Measurements from ENCODE around the gene OTULINL.
A peak's percentile ranks its signal among the peaks of the same experiment; 100 is the strongest.

The OTULINL gene

DNA sequence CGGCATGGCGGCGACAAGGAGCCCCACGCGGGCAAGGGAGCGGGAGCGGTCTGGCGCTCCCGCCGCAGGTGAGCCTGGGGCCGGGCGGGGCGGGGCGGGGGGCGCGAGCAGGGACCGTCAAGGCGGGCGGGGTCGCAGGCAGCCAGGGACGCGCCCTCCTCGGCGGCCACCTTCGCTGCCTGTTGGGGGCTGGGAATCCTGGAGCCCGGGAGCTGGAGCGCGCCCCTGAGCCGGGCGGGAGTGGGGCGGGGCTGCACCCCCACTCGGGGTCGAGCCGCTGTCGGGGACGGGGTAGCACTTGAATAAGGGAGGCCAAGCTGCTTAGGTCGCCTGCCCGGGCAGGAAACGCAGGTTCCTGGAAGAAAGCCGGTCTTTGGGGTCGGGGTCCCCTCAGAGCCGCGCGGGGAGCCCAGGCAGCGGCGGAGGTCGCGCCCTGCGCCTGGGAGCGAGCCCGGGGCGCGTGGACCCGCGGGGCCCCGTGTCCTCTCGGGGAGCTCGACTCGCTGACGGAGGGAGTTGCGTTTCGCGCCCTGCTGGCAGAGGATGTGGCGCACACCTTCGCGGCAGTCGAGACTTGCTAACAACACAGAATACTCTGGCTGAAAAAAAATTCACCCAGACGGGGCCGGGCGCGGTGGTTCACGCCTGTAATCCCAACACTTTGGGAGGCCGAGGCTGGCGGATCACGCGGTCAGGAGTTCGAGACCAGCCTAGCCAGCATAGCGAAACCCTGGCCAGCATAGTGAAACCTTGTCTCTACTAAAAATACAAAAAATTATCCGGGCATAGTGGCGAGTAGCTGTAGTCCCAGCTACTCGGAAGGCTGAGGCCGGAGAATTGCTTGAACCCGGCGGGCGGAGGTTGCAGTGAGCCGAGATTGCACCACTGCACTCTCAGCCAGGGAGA is 552 bp downstream of the OTULINL start:
- ATAC-seq (replicated peaks) (peak; percentile 78 to 85), DNase-seq (peak; percentile 59)
- Mint-ChIP-seq H3K27me3 (peaks cover 33 to 63% of the 10 kb centered on the region in 2 donors), H3K9me3 (no peaks in the 10 kb centered on the region), H3K4me1 (peaks cover 0 to 3% of the 10 kb centered on the region in 2 donors), H3K4me3 (peak overlapping the region; percentile 57 to 82), H3K36me3 (no peaks in the 10 kb centered on the region), H3K27ac (no peak overlapping the region)

DNA sequence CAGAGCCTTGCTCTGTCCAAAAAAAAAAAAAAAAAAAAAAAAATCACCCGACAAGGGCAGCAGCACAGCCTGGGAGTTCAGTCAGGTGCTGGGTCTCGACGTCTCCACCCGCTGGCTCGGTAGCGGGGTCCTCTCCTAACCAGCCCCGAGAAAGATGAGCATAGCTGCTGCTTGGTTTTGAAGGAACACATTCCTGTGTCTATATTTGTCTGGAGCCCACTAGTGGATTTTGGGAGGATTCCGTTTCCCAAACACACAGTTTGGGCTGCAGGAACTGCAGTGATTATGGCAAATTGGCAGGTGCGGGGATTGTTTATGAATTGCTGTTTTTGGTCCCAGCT is 1.2 kb downstream of the OTULINL start:
- Mint-ChIP-seq H3K4me3 (peak overlapping the region; percentile 30 to 72), H3K9me3 (no peaks in the 10 kb centered on the region), H3K36me3 (no peaks in the 10 kb centered on the region), H3K27ac (peak overlapping the region; percentile 20), H3K4me1 (peaks cover 2 to 4% of the 10 kb centered on the region in 2 donors), H3K27me3 (peaks cover 35 to 66% of the 10 kb centered on the region in 2 donors)
- ATAC-seq (replicated peaks) (no peak), DNase-seq (no peak)

DNA sequence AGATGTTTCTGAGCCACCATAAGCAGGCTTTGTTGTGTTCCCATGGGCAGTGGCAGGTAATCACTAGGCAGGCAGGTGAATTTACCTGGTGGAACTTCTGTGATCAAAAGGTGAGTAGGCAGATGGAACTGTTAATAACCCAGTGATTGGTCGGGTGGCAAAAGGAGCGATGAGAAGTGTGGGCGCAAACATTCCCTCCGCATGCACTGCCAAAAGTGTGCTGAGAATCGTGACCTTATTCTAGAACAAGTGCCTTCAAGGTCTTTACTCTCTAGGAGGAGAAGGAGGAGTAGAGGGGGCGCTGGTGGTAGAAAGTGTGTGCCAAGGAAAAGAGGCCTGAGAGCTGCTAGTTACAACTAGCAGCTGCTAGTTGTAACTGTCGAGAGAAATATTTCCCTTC is 3.3 kb downstream of the OTULINL start:
- Mint-ChIP-seq H3K27me3 (peaks cover 29 to 55% of the 10 kb centered on the region in 2 donors), H3K4me1 (peaks cover 18% of the 10 kb centered on the region in 2 donors), H3K9me3 (peaks cover 4 to 5% of the 10 kb centered on the region in 2 donors), H3K4me3 (no peak overlapping the region), H3K27ac (no peak overlapping the region), H3K36me3 (peaks cover 4% of the 10 kb centered on the region in 2 donors)
- ATAC-seq (replicated peaks) (no peak), DNase-seq (no peak)

DNA sequence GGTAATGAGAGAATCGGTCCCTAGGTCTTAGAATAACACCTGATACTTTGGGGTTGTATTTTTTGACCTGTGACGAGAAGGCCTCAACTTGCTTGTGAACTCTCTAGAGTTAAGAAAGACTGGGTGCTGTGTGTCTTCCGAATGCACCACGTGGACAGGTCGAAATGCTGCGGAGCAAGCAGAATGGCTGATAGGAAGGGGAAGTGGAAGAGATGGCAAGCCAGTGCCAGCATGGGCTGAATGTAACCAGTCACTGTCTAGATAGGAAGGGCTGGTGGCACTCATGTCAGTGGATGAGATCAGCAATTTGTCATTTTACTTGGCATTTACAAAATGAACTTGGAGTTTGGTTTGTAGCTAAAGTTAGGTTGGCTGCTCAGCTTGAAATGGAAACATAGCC is 5.6 kb downstream of the OTULINL start:
- peaks cover 4% of the 10 kb centered on the region in 2 donors for H3K36me3 Mint-ChIP-seq
- no peak overlapping the region for H3K27ac Mint-ChIP-seq
- H3K27me3 Mint-ChIP-seq, result peaks cover 22 to 41% of the 10 kb centered on the region in 2 donors
- no peak for ATAC-seq (replicated peaks)
- DNase-seq, result no peak
- peaks cover 31 to 33% of the 10 kb centered on the region in 2 donors for H3K4me1 Mint-ChIP-seq
- H3K4me3 Mint-ChIP-seq, result no peak overlapping the region
- H3K9me3 Mint-ChIP-seq, result peaks cover 4 to 5% of the 10 kb centered on the region in 2 donors

DNA sequence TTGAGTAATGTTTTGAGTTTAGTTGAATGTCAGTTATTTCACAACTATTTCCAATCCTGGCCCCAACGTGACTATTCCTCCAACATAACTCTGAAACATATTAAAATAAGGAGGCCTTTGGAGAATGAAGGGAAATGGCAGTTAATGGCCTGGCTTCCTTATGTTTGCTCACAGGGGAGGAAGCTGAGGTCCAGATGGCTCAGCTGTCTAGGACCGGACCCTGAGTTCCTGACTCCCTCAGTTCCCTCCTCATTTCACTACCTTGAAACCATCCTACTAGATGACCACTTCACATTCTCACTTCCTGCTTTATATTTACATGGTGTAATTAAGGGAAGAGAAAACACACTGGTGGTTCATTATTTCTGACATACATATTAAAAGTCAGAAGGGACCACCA is 6.6 kb downstream of the OTULINL start:
- ATAC-seq (replicated peaks) (peak; percentile 72 to 77), DNase-seq (no peak)
- Mint-ChIP-seq H3K27me3 (peaks cover 18 to 34% of the 10 kb centered on the region in 2 donors), H3K27ac (no peak overlapping the region), H3K4me3 (no peak overlapping the region), H3K36me3 (peaks cover 4% of the 10 kb centered on the region in 2 donors), H3K4me1 (peaks cover 34 to 37% of the 10 kb centered on the region in 2 donors), H3K9me3 (peaks cover 4 to 5% of the 10 kb centered on the region in 2 donors)

DNA sequence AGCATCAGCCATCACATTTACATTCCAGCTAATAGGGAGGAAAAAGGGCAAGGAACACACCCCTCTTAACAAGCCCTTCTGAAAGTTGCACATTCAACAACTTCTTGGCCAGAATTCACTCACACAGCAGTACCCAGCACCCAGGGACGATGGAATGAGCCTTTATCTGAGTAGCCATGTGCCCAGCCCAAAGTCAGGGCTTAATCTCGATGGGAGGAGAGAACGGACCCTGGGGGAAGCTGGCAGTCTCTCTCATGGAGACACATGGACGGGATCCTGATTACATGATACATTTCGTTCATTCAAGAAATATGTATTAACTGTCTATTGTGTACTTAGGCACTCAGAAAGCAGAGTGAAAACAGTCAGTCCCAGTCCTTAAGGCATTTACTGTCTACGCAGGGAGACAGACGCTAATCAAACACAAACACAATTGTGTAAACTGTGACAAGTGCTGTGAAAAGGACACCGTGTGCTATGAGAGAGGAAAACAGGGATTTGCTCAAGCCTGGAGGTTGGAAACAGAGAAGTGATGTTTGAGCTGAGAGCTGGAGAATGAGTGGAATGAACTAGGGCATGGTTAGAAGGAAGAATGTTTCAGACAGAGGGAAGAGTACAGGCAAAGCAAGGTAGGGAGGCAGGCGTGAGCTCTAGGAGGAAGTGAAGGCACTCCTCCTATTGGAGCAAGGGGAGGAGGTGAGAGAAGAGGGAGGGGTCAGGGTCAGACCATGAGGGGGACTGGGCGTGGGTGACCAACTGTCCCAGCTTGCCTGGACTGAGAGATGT is 7.4 kb downstream of the OTULINL start:
- peaks cover 41 to 45% of the 10 kb centered on the region in 2 donors for H3K4me1 Mint-ChIP-seq
- peaks cover 4% of the 10 kb centered on the region in 2 donors for H3K36me3 Mint-ChIP-seq
- no peak overlapping the region for H3K4me3 Mint-ChIP-seq
- DNase-seq, result no peak
- ATAC-seq (replicated peaks), result no peak
- peaks cover 4 to 5% of the 10 kb centered on the region in 2 donors for H3K9me3 Mint-ChIP-seq
- H3K27ac Mint-ChIP-seq, result no peak overlapping the region
- peaks cover 14 to 29% of the 10 kb centered on the region in 2 donors for H3K27me3 Mint-ChIP-seq

DNA sequence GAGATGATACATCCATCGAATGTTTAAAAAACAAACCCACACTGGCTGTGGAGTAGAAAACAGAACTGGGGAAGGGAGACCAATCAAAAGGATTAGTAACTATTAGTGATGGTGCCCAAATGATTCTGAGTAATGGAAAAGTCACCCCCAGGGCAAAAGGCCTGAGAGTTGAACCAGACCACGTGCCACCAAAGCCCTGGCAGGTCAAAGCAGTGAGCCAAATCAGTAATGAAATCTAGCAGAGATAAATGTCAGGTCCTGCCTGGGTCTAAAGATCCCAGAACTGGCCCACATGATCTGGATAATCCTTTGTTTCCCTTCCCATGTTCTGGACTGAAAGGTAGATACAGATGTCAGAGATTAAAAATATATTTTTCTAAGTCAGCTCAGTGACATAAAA is 9.4 kb downstream of the OTULINL start:
- Mint-ChIP-seq H3K27me3 (peaks cover 14 to 19% of the 10 kb centered on the region in 2 donors), H3K36me3 (peaks cover 4% of the 10 kb centered on the region in 2 donors), H3K9me3 (peaks cover 4 to 5% of the 10 kb centered on the region in 2 donors), H3K4me3 (no peak overlapping the region), H3K27ac (peak overlapping the region; percentile 57), H3K4me1 (peaks cover 53 to 65% of the 10 kb centered on the region in 2 donors)
- ATAC-seq (replicated peaks) (no peak), DNase-seq (no peak)

DNA sequence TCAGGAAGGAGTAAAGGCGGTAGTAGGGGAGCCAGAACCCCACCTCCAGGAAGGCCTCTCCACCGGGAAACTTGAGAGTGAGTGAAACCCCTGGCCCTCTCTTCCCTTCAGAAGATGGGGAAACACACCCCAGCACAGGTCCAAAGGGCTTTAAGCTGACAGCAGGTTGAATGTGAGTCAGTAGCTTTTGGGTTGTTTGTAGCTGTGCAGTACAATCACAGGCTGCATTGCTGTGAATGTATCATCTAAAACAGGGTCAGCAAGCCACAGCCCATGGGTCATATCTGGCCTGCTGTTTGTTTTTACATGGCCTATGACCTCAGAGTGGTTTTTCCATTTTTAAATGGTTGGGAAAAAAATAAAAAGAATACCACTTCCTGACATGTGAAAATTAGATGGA is 10.0 kb downstream of the OTULINL start:
- peaks cover 4% of the 10 kb centered on the region in 2 donors for H3K36me3 Mint-ChIP-seq
- H3K27me3 Mint-ChIP-seq, result peaks cover 14 to 15% of the 10 kb centered on the region in 2 donors
- ATAC-seq (replicated peaks) (no peak), DNase-seq (no peak)
- H3K4me1 Mint-ChIP-seq, result peaks cover 56 to 69% of the 10 kb centered on the region in 2 donors
- H3K4me3 Mint-ChIP-seq, result no peak overlapping the region
- peaks cover 4 to 5% of the 10 kb centered on the region in 2 donors for H3K9me3 Mint-ChIP-seq
- H3K27ac Mint-ChIP-seq, result no peak overlapping the region

DNA sequence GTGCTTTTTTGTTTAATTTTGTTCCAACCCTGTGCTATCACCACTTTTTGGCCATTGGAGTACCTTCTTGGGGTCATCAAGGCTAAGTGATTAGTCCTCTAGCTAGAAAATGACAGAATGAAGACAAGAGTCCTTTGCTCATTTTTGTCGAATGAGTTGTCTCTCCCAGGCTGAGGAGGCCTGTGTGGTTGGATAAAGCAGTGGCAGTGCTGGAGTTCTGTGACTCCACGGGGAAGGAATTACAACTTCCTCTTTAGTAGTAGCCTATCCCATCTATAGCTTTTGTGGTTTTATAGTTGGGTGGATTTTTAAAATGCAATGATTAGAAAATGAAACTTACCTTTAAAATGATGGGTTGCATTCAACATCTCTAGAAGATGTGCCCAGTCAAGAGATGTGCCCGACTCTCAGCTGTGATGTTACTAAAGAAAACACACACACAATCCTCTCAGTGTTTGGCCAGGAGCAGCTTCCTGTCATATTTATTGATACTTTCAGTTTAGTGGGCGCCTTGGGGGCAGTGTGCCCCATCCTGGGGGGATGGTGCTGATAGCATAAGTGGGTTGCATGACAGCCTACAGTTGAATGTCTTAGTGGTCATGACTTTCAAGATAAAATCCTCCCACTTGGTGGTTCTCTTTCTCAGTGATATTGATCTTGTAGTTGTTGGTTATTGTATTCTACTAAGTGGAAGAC is 11.9 kb downstream of the OTULINL start:
- DNase-seq, result no peak
- Mint-ChIP-seq H3K36me3 (peaks cover 2 to 4% of the 10 kb centered on the region in 2 donors), H3K27ac (peak overlapping the region; percentile 60), H3K9me3 (peaks cover 4 to 5% of the 10 kb centered on the region in 2 donors), H3K27me3 (peaks cover 5 to 7% of the 10 kb centered on the region in 2 donors), H3K4me3 (peak overlapping the region in 1 of 2 donors; percentile 15), H3K4me1 (peaks cover 48 to 60% of the 10 kb centered on the region in 2 donors)
- peak; percentile 3 to 7 for ATAC-seq (replicated peaks)

DNA sequence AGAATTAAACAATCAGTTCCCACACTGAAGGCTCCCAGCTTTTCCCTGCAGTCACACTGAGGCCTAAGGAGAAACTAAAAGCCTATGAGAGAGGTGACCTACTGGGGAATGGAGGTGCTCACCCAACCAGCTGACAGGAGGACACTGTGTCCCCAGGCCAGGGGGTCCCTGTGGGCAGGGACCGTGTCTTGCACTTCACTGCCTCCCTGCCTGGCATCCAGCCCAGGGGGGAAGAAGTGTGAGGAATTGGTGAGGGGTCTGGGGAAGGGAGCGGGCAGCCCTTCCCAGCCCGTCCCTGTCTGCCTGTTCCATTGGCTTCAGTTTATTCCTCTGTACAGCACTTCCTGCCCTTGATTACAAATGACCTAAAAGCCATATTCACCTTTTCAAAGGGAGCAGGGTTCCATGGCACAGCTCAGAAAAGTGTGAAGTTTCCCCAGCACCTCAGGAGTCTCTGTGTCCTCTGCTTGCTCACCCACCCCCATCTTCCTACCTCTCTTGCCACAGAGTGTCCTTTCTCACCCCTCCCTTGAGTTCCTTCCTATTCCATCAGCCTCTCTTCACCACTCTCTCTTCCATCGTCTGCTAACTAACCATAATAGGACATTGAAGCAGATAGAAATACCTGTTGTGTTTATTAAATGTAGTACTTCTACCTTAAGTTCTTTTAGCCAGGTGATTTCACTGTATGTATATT is 12.9 kb downstream of the OTULINL start:
- peaks cover 41 to 51% of the 10 kb centered on the region in 2 donors for H3K4me1 Mint-ChIP-seq
- no peak for ATAC-seq (replicated peaks)
- peak overlapping the region; percentile 77 for H3K27ac Mint-ChIP-seq
- H3K36me3 Mint-ChIP-seq, result no peaks in the 10 kb centered on the region
- no peak for DNase-seq
- peak overlapping the region; percentile 1 to 65 for H3K4me3 Mint-ChIP-seq
- no peaks in the 10 kb centered on the region for H3K27me3 Mint-ChIP-seq
- no peaks in the 10 kb centered on the region for H3K9me3 Mint-ChIP-seq

DNA sequence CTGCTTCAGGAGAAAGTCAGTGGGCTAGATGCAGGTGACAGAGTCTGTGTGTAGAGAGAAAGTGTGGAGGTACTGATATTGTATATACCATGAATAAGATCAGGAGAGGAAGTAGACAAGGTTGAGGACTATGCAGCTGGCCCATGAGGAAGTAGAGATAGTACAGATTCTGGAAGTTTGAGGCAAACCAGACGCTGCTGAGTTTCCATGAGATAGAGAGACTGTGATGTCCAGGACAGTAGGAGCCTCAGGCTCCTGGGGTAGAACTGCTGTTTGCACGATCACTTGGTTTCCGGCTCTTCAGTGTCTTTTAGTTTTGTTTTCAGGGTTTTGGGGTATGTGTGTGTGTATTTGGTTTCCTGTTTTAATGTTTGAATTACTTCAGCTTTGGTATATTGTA is 13.6 kb downstream of the OTULINL start:
- ATAC-seq (replicated peaks), result peak; percentile 91

DNA sequence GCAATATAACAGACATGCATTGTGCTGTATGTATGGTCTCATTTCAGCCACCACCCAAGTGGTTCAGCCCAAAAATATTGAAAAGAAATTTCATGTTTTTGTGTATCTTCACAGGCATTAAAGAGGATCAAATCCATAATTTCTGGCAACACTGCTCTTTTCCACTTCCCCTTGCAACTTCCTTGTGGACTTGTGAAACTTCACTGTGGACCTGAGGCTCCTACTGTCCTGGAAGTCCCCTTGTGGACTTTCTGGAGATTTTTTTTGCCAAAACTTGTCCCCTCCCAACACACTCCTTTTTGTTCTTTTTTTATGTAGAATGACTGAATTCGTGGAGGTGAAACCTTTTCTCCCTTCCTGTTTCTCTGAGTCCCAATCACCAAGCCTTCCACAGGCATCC is 14.3 kb downstream of the OTULINL start:
- H3K36me3 Mint-ChIP-seq, result no peaks in the 10 kb centered on the region
- H3K9me3 Mint-ChIP-seq, result peaks cover 4% of the 10 kb centered on the region in 2 donors

More for the DNA sequence above, 13.6 kb downstream of the OTULINL start:
- peak; percentile 68 for DNase-seq
- H3K4me3 Mint-ChIP-seq, result peak overlapping the region; percentile 46 to 65
- H3K36me3 Mint-ChIP-seq, result no peaks in the 10 kb centered on the region
- no peaks in the 10 kb centered on the region for H3K27me3 Mint-ChIP-seq
- peak overlapping the region; percentile 90 for H3K27ac Mint-ChIP-seq
- H3K4me1 Mint-ChIP-seq, result peaks cover 41 to 50% of the 10 kb centered on the region in 2 donors
- H3K9me3 Mint-ChIP-seq, result peaks cover 3 to 4% of the 10 kb centered on the region in 2 donors

DNA sequence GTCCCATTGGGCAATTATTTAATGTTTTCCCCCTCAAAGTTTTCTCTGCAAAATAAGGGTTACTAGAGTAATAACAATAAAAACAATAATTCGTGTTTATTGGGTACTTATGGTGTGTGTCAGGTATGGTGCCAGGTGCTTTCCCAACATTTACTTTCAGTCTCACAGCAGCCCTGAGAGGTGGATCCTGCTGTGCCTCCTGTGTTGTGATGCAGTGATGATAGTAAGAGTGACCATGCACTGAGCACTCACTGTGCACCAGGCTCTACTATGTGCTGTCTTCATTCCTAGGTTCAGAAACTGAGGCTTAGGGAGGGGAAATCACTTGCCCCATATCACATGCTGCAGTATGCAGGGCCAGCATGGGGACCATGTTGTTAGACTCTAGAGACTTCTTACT is 15.5 kb downstream of the OTULINL start:
- ATAC-seq (replicated peaks), result no peak
- Mint-ChIP-seq H3K4me3 (no peak overlapping the region), H3K36me3 (no peaks in the 10 kb centered on the region), H3K27ac (no peak overlapping the region), H3K27me3 (no peaks in the 10 kb centered on the region), H3K9me3 (peaks cover 4% of the 10 kb centered on the region in 2 donors), H3K4me1 (peaks cover 28 to 36% of the 10 kb centered on the region in 2 donors)
- DNase-seq, result no peak

More for the DNA sequence above, 14.3 kb downstream of the OTULINL start:
- no peak for ATAC-seq (replicated peaks)
- no peak for DNase-seq
- Mint-ChIP-seq H3K4me3 (peak overlapping the region; percentile 23 to 46), H3K27me3 (no peaks in the 10 kb centered on the region), H3K4me1 (peaks cover 34 to 42% of the 10 kb centered on the region in 2 donors), H3K27ac (peak overlapping the region; percentile 82)
